Inferior parietal cortex (tissue), 1 donor: Measurements from ENCODE around the gene BSG.
A peak's percentile ranks its signal among the peaks of the same experiment; 100 is the strongest.
"Not testable (repeated sequence)": the region's sequence is repeated elsewhere in the genome, so short reads cannot be mapped to it uniquely, and the experiment has no call there.

Experiments
- DNase-seq: peaks from one replicate; pipeline ENCODE4 v3.0.0-alpha.2; 2016; ENCODE audit errors: extremely low spot score

Gene BSG

DNA sequence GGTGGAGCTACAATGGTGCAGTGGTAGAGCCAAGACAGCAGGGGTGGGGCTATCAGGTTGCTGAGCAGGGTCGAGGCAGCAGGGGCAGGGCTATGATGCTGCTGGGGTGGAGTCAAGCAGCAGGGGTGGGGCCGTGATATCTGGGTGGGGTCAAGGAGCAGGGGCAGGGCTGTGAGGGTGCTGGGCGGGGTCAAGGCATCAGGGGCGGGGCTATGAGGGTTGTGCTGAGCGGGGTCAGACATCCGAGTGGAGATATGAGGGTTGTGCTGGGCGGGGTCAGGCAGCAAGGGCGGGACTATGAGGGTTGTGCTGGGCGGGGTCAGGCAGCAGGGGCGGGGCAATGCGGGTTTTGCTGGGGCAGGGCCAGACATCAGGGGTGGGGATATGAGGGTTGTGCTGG is 32.0 kb downstream of the BSG start:
- no peak for DNase-seq

DNA sequence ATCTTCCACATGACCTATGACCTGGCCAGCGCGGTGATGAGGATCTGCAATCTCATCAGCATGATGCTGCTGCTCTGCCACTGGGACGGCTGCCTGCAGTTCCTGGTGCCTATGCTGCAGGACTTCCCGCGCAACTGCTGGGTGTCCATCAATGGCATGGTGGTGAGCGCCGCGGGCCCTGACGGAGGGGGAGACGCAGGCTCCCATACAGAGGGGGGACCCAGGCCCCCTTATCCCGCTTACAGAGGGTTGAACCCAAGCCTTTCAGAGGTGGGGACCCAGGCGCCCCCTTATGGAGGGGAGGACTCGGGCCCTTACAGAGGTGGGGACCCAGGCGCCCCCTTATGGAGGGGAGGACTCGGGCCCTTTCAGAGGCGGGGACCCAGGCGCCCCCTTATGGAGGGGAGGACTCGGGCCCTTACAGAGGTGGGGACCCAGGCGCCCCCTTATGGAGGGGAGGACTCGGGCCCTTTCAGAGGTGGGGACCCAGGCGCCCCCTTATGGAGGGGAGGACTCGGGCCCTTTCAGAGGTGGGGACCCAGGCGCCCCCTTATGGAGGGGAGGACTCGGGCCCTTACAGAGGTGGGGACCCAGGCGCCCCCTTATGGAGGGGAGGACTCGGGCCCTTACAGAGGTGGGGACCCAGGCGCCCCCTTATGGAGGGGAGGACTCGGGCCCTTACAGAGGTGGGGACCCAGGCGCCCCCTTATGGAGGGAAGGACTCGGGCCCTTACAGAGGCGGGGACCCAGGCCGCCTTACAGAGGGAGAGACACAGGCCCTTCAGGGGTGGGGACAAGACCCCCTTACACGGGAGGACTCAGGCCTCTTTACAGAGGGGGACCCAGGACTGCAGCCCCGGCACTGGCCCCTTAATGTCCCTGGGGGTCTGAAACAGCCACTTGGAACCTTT is 32.9 kb downstream of the BSG start:
- DNase-seq = not testable (repeated sequence)

DNA sequence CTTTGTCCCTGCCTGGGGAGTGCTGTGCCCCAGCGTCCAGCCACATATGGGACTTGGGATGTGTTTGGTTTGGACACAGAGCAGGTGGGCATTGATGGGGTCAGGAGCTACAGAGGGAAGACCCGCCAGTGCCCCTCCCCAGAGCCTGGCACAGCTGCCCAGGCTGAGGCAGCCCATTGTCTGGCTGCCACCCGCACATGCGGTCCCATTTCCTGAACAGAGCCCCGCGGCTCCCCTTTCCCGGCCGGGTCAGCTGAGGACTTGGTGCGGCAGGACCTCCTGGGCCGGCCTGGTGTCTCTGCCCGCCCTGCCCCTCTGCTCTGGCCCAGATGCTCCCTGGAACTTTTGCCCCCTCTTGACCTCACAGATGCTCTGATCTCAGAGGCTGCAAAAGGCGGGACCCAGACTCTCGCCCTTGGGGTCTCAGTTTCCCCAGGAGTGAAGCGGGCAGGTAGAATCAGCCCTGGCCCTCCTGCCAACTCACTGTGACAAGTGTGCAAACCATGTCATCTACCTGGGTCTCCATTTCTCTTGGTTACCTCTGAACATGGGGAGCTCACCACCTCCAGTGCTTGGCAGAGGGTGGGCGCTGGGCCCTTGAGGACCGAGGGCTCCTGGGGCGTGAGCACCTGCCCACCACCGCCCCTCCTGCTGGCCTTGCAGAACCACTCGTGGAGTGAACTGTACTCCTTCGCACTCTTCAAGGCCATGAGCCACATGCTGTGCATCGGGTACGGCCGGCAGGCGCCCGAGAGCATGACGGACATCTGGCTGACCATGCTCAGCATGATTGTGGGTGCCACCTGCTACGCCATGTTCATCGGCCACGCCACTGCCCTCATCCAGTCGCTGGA is 35.1 kb downstream of the BSG start:
- no peak for DNase-seq

DNA sequence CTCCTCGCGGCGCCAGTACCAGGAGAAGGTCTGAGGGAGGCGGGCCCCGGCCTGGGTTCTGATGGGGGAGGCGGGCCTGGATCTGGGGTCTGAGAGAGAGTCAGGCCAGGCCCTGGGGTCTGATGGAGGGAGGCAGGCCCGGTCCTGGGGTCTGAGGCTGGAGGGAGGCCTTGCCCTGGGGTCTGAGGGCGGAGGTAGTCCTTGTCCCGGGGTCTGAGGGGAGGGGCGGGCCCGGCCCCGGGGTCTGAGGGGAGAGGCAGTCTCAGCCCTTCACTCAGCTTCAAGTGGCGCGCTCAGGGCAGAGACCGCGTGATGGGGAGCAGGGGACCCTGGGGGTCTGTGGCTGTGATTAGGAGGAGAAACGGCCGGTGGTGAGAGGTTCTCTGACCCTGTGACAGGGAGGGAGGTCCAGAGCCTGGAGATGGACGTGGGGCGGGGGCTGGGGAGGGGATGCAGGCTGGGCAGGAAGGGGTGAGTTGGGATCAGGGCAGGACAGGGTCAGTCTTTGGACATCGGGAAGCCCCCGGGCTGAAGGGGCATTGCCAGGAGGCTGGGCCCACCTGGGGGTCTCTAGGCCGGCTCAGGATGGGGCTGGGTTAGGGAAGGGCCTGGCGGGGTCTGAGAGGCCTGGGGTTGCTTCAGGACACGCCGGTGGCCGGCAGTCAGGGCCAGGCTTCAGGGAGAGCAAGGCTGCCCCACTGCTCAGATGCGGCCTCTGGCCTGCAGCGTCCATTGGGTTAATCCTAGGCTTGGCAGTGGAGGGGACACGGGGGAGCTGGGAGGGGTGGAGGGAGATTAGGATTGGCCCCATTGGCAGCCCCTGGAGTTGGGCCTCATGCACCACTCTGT is 36.0 kb downstream of the BSG start:
- DNase-seq = no peak

DNA sequence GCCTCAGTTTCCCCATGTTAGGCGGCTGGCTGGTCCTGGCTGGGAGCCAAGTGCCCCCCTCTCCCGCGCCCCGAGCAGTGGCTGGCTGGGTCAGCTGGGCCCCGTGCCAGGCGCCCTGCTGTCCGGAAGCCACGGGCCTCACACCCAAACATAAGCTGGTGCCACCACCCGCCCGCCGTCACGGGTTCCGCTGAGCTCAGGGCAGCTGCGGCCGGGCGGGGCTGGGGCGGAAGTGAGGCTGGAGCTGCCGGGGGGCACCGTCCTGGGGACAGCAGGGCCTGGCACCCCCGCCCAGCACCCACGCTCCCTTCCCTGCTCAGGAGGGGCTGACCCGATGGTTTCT is 36.6 kb downstream of the BSG start:
- peak; percentile 54 for DNase-seq

DNA sequence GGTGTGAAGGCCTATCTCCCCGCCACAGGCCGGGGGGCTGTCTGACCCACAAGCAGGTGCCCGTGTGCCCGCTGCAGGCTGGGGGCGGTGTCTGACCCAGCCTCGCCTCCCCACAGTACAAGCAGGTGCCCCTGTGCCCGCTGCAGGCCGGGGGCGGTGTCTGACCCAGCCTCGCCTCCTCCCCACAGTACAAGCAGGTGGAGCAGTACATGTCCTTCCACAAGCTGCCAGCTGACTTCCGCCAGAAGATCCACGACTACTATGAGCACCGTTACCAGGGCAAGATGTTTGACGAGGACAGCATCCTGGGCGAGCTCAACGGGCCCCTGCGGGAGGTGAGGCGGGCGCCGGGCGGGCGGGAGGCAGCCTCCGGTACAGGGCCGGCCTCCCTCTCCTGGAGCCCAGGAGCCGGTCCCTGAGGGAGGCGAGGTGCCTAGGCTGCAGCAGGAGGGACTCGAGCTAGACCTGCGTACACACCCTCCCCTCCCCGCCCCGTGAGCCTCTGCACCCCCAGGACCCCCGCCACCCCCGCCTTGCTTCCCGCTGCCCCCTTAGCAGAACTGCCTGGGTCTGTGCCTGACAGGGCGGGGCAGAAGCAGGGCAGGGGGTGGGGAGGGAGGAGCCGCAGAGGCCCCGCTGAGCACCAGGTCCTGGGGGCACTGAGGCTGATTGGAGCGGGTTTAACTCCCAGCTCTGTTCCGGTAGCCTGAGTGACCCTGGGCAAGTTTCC is 37.8 kb downstream of the BSG start:
- DNase-seq = no peak

DNA sequence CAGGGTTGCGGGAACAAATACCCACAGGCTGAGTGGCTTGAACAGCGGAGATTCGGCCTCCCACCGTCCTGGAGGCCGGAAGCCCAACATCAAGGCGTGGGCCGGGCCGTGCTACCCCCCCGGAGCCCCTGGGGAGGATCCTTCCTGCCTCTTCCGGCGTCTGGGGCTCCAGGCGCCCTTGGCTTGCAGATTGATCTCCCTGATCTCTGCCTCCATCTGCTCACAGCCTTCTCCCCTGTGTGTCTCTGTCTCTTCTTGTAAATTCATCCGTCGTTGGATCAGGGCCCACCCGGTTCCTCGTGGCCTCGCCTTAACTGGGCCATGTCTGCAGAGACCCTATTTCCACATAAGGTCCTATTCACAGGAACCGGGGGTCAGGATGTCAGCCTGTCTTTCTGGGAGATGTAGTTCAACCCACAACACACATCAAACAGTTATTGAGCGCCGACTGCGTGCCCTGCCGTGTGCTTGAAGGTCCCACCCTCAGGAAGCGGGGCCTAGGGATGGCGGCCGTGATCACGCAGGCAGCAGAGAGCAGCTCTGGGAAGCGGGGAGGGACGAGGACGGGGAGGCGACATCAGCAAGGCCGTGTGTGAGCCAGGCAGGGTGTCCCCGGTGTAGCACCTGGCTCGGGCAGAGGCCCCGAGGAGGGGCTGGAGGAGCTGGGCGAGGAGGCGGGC is 38.5 kb downstream of the BSG start:
- DNase-seq = no peak

DNA sequence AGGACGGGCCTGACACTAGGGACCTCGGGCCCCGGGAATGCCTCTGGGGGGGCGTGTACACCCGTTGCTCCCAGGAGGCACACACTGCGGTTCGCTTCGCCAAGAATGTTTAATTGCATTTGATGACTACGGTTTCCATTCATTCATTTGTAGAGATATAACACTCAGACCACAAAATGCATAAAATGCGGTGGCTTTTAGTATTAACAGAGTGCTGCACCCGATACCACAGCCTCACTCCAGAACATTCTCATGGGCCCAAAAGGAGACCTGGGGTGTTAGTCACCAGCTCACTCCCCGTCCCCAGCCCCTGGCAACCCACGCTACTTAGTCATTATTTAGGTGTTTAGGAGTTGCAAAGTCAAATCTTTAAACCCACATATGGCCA is 39.1 kb downstream of the BSG start:
- no peak for DNase-seq

DNA sequence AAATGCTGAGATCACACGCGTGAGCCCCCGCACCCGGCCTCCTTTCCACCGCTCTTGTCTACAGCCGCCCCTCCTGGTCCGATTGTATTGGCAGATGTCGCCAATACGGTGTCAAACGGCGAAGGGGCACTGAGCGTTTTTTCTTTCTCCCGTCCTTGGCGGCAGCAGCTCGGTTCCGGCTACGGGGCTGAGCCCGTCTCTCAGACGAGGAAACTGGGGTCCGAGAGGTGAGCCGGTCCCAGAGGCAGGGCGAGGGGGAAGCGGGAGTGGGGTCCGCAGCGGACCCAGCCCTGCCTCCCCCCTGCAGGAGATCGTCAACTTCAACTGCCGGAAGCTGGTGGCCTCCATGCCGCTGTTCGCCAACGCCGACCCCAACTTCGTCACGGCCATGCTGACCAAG is 40.5 kb downstream of the BSG start:
- no peak for DNase-seq

DNA sequence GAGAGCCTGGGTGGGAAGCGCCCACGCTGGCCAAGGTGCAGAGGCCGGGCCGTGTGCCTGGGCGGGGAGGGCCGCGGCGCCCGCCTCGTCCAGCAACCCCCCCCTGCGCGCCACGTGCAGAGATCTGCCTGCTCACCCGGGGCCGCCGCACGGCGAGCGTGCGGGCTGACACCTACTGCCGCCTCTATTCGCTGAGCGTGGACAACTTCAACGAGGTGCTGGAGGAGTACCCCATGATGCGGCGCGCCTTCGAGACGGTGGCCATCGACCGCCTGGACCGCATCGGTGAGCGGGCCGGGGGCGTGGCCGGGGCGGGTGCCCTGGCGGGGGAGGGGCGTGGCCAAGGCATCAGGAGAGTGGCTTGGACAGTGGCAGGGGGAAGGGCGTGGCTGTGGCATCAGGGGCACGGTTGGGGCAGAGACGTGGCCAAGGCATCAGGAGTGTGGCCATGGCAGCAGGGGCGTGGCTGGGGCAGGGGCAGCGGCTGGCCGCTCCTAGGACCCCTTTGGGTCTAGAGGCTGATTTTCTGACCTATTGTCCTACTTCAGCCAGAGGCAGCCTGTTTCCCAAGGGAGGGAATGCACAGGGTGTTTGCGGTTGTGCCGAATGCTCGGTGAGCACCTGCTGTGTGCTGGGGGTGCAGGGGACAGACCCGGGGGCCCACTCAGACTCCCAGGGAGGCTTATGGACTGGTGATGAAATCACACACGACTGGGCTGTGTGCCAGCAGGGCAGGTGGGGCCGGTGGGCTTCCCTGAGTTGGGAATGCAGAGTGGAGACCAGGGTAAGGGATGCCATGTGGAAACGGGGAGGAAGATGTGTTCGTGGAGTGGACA is 41.6 kb downstream of the BSG start:
- no peak for DNase-seq

DNA sequence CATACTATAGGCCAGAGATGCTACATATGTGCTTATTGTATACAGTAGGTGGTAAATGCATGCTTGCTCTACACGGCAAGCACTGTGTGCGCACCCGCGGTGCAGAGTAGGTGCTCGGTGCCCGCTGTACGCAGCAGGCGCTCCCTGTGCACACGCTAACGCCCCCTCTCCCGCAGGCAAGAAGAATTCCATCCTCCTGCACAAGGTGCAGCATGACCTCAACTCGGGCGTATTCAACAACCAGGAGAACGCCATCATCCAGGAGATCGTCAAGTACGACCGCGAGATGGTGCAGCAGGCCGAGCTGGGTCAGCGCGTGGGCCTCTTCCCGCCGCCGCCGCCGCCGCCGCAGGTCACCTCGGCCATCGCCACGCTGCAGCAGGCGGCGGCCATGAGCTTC is 43.2 kb downstream of the BSG start:
- no peak for DNase-seq

DNA sequence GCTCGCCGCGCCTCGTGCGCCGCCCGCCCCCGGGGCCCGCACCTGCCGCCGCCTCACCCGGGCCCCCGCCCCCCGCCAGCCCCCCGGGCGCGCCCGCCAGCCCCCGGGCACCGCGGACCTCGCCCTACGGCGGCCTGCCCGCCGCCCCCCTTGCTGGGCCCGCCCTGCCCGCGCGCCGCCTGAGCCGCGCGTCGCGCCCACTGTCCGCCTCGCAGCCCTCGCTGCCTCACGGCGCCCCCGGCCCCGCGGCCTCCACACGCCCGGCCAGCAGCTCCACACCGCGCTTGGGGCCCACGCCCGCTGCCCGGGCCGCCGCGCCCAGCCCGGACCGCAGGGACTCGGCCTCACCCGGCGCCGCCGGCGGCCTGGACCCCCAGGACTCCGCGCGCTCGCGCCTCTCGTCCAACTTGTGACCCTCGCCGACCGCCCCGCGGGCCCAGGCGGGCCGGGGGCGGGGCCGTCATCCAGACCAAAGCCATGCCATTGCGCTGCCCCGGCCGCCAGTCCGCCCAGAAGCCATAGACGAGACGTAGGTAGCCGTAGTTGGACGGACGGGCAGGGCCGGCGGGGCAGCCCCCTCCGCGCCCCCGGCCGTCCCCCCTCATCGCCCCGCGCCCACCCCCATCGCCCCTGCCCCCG is 43.8 kb downstream of the BSG start:
- DNase-seq = no peak

DNA sequence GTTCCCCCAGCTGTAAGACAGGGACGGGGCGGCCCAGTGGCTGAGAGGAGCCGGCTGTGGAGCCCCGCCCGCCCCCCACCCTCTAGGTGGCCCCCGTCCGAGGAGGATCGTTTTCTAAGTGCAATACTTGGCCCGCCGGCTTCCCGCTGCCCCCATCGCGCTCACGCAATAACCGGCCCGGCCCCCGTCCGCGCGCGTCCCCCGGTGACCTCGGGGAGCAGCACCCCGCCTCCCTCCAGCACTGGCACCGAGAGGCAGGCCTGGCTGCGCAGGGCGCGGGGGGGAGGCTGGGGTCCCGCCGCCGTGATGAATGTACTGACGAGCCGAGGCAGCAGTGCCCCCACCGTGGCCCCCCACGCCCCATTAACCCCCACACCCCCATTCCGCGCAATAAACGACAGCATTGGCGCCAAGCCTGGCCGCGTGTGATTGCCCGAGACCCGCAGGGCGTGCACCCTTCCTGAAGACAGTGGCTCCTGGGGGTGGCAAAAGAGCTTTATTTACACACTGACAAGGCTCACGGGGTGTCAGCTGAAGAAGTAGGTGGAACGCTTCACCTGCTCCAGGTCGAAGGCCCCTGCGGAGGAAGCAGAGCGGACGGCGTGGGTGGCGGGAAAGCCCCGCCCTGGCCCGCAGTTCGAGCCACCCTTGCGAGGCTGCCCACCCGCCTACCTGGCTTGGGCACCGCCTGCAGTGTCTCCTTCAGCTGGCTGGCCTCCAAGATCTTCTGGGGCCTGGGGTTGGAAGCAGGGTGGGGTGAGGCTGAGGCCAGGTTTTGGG is 44.5 kb downstream of the BSG start:
- no peak for DNase-seq

DNA sequence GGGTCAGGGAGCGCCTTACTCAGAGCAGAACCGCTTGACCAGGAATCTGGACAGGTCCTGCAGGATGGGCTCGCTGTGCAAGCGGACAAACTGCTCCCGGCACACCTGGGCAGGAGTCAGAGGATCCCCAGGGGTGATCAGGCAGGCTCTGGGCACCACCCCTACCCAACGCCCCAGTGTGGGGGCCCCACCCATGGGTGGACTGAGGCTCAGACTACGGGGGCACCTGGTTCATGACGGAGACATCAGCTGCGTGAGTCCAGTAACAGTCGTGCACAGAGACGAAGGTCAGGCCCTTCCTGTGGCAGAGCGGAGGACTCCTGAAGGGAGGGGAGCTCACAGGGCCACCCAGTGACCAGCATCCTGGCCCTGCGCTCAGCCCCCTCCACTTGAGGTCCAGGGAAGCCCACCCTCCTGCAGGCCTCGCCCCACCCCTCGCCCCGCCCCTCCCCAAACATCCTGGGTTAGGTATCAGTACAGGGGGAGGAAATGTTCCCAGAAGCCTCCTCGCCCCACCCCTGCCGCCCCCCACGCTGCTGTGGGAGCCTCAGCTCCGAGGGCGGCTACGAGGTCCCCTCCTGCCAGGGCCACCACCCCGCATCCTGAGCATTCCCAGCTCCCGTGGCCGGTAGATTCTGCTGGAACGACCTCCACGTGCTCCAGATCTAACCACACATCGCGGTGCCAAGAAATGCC is 45.3 kb downstream of the BSG start:
- no peak for DNase-seq

DNA sequence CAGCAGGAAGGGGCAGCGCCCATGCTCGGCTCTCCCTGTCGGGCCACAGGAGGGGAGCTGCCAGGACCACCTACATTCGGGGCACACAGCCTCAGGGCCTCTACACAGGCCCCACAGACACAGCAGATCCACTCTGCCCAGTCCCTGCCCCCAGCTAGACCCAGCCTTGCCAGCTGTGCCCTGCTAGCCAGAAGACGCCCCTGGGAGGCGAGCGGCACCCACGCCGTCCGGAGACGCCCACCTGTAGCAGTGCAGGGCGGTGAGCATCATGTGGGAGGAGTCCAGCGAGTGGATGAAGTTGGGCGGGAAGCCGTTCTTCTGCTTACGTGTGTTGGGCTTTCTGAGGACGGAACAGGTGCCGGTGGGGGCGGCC is 45.8 kb downstream of the BSG start:
- DNase-seq = no peak

DNA sequence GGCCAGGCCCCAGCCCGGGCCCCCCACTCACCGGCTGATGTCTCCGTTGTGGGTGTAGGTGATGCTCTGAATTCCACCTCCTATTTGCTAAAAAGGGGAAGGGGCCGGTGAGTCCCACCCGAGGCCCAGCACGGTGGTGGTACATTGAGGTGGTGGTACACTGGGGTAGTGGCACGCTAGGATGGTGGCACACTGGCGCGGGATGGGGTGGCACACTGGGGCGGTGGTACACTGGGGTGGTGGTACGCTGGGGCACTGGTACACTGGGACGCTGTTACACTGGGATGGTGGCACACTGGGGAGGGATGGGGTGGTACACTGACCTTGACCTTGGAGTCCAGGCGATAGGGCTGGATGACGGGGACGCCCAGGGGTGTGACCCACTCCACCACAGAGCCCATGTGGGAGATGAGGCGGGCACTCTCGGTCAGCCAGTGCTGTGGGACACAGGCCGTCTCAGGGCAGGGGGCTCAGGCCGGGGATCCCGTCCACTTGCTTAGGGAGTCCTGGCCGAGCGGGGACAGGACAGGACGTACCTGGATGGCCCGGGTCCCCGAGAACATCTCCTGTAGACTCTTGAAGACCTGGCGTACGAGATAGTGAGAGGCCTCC is 46.4 kb downstream of the BSG start:
- DNase-seq = no peak

DNA sequence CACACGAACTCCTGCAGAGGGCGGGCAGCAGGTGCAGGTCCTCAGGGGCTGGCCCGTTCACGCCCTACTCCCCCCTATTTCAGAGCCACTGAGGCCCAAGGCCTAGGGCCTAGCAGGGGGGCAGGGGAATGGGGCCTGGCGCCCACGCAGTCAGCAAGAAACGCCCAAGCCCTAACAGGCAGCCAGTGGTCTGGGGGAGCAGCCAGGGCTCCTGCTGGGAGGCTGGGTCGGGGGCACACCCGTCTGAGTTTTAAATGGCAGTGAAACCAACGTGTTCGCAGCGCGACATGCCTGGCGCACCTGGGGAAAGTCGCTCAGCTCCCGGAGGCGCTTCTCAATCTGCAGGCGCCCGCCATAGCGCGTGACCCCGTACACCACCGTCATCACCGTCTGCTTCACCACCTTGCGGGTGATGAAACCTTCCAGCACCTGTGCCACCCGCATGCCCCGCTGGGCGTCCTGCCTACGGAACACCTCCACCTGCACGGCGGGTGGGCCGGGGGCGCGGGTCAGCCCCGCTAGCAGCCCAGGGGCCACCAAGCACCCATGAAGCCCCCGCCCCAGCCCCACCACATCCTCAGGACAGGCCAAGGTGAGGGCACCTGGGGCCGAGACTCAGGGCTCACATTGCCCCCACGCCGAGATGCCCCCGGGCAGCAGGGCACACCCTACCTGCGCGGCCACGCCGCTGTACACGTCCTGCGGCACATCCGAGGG is 47.0 kb downstream of the BSG start:
- DNase-seq = no peak
